Coronary artery (tissue), 2 donors: ENCODE results near the gene MYO7A.

Source experiments
- DNase-seq: peaks from one replicate; pipeline ENCODE4 v3.0.0-alpha.2; 2017; ENCODE audit warnings: low spot score
- H3K27ac ChIP-seq, 2 donors: fragments of 200-600 bp; sonication (generic); one replicate each; pipeline ENCODE4 v1.5.1; 2016 to 2019
- H3K4me3 ChIP-seq: fragments of 200-600 bp; sonication (generic); 2 replicates; pipeline ENCODE4 v1.5.1; 2016; ENCODE audit warnings: mild to moderate bottlenecking, moderate library complexity
- CTCF ChIP-seq: fragments of 200-600 bp; sonication (generic); IDR thresholded peaks from one replicate; pipeline ENCODE4 v1.5.1; 2019; ENCODE audit warnings: antibody characterized with exemption

The MYO7A gene

GRCh38 chr11:77101043-77101537 lies 27.0 kb upstream of the MYO7A start:
- Histone ChIP-seq H3K4me3 (no peak overlapping the region), H3K27ac (no peak overlapping the region)
- no peak for DNase-seq
- TF ChIP-seq CTCF = no peak

DNA sequence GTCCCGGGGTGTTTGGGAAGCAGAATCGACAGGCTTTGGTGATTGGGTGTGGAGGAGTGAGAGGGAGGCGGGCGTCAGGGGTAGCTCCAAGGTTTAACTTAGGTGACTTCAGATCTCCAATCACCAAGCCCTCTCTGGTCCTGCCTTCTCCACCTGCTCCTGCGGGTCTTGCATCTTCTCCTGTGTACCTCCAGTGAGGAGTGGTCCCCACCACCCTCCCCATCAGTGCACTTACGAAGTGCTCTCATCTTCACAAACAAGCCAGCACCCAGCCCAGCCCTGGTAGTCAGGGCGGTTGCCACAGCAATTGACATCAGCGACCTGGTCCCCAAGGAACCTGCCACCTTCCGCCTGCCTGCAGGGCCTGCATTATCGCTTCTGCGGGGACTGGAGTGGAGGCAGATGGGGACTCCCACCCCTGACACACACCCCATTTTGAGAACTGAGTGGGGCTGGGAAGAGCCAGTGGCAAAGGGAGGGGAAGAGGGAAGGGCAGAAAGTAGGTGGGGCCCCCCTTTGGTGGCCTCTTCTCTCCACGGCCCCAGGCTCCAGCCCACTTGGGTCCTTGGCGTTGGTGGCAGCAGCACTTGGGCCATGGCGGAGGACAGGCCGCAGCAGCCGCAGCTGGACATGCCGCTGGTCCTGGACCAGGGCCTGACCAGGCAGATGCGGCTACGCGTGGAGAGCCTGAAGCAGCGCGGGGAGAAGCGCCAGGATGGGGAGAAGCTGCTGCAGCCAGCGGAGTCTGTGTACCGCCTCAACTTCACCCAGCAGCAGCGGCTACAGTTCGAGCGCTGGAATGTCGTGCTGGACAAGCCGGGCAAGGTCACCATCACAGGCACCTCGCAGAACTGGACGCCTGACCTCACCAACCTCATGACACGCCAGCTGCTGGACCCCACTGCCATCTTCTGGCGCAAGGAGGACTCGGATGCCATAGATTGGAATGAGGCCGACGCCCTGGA lies 25.5 kb upstream of the MYO7A start, which contains the start of gene OMP:
Gene OMP (plus strand): TSS at position 595 of the 965 bp plus-strand sequence. CDS start 0 bp downstream, at position 595.
- Histone ChIP-seq H3K4me3 (no peak within 1 kb of the TSS), H3K27ac (no peak within 1 kb of the TSS)
- DNase-seq = no peak
- no peak for TF ChIP-seq CTCF

DNA sequence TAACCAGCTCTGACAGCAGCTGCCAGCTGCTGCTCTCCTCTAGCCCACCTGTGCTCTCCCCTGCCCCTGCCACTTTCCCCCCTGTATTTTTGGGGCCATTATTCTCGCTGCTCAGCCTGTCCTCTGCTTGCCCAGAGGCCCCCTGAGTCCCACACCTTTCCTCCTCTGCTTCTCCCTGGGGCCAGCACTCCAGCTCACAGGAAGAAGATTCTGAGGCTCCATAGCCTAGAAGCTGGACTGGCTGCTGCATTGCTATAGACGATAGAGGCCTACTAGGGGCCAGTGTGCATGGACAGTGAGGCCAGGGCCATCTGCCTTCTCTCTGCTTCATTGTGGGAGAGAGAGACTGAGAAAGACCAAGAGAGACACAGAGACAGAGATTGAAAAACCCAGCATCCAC lies 24.7 kb upstream of the MYO7A start:
- Histone ChIP-seq H3K4me3 (no peak overlapping the region), H3K27ac (no peak overlapping the region)
- TF ChIP-seq CTCF = no peak
- no peak for DNase-seq

DNA sequence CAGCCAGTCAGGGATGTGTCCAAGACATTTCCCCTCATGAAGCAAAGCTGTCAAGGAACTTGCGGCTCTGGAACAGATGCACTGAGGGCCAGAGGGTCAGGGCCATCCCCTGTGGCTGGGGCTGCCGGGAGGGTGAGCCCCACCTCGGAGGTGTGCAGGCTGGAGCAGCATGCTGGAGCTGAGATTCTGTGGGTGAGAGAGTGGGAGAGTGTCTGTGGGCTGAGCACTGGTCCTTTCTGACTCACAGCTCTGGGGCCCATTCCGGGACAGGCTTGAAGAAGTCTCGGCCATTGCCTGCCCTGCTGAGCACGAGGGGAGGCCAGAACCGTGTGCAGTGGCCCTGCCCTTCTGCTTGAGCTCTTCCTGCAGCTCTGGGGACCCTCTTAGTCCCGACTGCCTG lies 23.3 kb upstream of the MYO7A start:
- Histone ChIP-seq H3K4me3 (no peak overlapping the region), H3K27ac (no peak overlapping the region)
- TF ChIP-seq CTCF = no peak
- DNase-seq = no peak

DNA sequence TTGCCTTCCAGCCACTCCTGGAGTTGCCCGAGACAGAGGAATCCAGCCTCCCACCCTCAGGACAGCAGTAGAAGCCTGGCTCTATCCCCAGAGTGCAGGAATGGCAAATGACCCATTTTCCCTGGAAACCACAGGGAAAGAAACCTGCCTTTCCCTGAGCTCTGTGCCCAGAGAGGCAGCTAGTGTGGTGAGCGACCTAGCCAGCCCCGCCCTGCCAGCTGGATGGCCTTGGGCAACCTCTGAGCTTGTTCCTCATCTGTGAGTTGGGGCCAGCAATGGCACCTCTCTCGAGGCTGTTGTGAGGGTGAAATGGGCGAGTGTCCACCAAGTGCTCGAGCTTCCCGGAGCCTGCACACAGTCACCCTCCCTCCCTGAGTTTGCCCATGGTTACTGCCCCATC lies 21.7 kb upstream of the MYO7A start:
- Histone ChIP-seq H3K27ac (no peak overlapping the region), H3K4me3 (no peak overlapping the region)
- TF ChIP-seq CTCF = no peak
- DNase-seq = no peak

DNA sequence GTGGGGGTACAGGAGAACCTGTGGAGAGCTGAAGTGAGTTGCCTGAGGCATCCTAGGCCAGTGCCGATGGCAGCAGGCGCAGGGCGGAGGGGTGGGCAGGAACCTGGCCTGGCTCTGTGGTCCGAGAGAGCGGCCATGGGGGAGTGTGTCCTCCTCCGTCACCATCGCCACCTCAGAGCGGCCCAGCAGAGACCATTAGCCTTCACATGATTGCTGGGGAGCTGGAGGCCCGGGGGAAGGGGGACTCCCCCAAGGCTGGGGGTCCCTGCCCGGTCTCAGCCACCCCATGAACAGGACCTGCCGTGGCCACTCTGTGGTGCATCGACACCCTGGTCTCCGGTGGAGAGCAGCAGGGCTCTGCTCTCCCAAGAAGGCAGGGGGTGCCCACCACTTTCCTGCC lies 21.3 kb upstream of the MYO7A start:
- TF ChIP-seq CTCF = no peak
- no peak for DNase-seq

DNA sequence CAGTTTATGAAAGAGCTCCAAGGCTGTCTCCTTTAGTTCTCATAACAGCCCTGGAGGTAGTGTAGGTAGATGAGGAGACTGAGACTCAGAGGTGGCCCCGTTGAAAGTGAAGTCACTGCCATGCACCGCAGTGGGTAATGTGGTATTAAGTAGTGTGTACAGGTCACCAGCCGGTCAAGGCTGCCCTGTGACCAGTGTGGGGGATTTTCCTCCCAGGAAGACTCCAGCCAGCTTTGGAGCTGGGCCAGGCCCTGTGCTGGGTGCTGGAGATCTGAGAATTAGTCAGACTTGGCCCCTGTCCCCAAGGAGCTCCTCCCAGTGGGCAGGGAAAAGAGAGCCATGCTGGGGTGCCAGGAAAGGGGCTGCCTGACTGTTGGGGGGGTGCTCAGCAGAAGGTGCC lies 20.1 kb upstream of the MYO7A start:
- H3K4me3 ChIP-seq = no peak overlapping the region
- no peak for DNase-seq
- H3K27ac ChIP-seq = peak overlapping the region in 1 of 2 donors; percentile 41
- no peak for TF ChIP-seq CTCF

More for the DNA sequence above, 21.3 kb upstream of the MYO7A start:
- H3K4me3 ChIP-seq = no peak overlapping the region
- no peak overlapping the region for H3K27ac ChIP-seq
